Cardiac septum (tissue), 1 donor: ENCODE data around the gene CDCA7. TPM values are rescaled to one million over a fixed set of nuclear protein-coding genes. Genes with fewer than 3 reads are reported as not detected.
"Not testable (repeated sequence)": the region's sequence is repeated elsewhere in the genome, so short reads cannot be mapped to it uniquely, and the experiment has no call there.

Experiments used
- DNase-seq: peaks from one replicate; pipeline ENCODE4 v3.0.0-alpha.2; 2020; ENCODE audit warnings: low spot score
- intact Hi-C: fragments of 100-400 bp; cut with DNase I; formaldehyde crosslinking; loops from one replicate; pipeline ENCODE4 v1.14.0; 2022
- total RNA-seq: library from RNA; stranded (reverse); fragmentation: NEBNext Ultra II Directional; extraction: Animal tissue kit (Norgen Biotek cat#: 25700); gene quantifications from one replicate; pipeline ENCODE4 v1.2.1, GENCODE V29; 2021
- donor health status: DM: no; HTN: no; CAD: no.

The CDCA7 gene
- total RNA-seq, 1 donor from 2014 or later: 1.00 TPM

DNA sequence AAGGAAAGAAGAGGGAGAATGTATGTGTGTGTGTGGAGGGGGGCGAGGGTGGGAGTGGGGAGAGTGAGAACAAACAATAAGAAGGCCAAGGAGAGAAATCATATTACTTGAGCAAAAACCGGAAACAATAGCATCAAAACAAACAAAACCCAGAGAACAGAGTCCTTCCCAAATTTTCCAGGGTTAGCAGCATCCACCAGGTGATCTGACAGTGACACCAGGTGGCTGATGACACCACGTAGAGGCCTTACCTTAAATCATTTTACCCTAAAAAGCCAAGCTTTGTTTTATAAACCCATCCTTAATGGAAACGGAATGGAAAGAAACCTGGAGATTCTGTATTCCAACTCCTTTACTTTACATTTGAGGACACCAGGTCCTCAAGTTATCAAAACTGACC lies 42.9 kb downstream of the CDCA7 start:
- no peak for DNase-seq
- intact Hi-C loops: no loop called here

DNA sequence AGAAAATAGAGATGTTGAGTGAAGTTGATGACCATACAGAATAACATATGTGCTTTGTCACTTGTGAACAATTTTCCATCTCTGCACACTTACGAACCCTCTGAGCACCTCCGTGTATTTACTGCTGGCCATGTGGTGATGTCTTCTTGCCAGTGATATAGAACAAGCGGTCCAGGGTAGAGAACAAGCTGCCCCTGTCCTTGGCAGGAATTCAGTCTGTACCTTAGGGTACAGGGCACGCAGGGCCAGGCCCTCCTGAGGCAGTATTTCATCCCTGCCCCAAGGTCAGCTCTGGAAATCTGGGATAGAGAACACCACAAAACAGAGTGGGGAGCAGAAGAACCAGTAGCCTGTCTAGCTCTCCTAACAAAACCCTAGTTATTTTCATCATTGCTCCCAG lies 44.6 kb downstream of the CDCA7 start:
- DNase-seq: no peak

DNA sequence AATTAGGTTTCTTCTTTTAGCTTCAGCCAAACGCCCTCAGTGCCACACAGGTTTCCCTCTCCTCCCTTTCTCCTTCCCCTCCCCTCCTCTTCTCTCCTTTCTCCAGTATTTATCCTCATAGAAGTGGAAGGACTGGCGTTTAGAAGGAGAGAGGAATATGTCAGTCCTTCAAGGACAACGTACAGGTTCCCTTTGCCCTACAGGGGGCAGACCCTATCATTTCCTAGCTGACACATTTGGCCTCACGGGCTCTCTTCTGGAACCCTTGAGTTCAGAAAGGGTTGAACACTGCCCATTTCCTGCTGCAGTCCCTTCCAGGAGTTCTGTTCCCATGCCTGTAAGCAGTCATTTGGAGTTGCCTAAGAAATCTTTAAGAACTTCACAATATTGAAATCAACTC lies 46.1 kb downstream of the CDCA7 start:
- no peak for DNase-seq
- intact Hi-C loops: loop anchor here (10.0 kb wide), 2 partner anchors 164 to 634 kb away; no protein-coding TSS in a partner anchor

More for the DNA sequence above, 44.6 kb downstream of the CDCA7 start:
- intact Hi-C loops: no loop called here

DNA sequence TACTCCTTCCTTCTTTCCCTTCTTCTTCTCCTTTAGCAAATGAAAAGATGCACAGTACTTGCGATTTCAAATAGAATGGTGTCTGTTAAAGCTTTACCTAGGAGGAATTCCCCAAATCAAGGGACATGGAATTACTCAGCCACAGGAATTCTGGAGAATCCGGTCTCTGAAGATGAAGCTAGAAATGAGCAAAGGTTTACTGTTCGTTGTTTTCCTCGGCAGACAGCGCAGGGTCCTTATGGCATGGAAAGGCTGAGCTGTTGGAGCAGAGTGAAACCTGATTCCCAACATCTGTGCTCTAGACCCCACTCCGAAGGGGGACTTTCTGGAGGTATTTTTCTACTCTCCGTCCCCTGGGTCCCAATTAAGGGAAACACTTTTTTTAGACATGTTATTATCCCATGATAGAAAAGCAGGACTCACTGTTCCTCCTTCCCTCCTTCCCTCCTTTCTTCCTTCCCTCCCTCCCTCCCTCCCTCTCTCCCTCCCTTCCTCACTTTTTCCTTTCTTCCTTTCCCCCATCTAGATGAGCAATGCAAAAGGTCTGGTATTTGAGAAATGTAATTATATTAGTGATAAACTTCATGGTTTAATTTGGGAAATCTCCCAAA lies 47.1 kb downstream of the CDCA7 start:
- intact Hi-C loops: loop anchor here (1.0 to 10.0 kb wide), 3 partner anchors 47 to 633 kb away; no protein-coding TSS in a partner anchor
- DNase-seq: no peak

DNA sequence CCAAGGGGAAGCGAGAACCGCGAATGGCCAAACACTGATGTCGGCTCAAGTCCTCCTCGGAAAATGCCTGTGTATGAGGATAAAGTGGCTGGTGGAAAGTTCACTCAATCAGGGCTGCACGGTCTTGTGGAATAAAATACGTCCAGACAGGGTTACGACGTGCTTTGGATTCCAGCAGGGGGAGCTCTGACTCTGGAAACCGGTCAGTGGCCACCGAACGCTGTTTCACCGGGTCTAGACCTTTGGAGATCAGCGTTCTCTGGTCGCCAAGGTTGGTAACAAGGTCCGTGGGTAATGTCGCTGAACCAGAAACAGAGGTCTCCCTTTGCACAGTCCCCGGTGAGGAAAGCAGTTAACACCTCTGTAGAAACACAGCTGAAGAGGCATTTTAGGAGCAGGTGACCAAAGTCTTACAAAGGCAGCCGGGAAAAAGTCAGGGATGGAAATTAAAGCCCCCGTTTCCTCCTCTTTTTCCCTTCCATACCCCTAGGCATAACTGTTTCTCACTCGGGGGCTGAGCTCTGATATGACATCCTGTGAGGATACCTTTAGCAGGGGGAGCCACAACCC lies 47.8 kb downstream of the CDCA7 start:
- DNase-seq: peak; percentile 85
- intact Hi-C loops: loop anchor here (1.0 to 10.0 kb wide), 3 partner anchors 47 to 632 kb away; no protein-coding TSS in a partner anchor

DNA sequence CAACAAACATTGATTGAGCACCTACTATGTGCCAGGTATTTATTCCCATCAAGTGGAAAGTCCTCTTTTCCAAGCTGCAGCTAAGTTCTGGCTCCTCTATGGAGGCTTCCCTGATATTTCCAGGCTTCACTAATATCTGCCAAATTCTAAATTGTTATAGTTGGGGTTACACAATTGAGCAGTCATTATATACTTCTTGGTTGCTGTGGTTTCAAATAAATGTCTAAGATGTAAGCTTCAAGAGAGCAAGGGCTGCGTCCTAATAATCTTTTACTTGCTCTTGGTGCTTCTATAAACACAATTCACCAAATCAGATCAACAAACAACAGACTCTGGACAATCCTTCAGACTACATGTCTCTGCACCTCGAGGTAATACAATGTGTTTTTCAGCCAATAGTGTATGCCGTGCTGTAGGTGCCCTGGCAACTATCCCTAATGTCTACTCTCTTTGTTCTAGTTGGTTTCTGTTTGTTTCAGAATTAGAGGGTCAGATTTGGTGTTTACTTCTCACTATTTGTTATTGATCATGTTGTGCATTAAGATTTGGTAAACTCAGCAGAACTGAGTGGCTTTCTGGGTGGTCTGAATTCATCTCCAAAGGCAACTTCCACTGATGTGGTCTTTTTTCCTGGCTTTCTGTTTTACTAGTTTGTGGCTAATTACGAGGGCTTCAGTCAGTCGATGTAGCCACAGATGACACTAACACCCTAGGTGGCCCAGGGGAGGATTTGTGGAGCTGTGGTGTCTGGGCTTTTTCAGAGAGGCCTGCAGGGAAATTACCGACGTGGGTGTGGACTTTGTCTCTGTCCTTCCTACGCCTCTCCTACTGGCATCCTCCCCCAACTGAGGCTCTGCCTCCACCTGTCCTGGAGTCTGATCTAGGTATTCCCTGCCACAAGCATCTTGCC lies 50.4 kb downstream of the CDCA7 start:
- no peak for DNase-seq
- intact Hi-C loops: loop anchor here (10.0 kb wide), 2 partner anchors 160 to 630 kb away; no protein-coding TSS in a partner anchor

DNA sequence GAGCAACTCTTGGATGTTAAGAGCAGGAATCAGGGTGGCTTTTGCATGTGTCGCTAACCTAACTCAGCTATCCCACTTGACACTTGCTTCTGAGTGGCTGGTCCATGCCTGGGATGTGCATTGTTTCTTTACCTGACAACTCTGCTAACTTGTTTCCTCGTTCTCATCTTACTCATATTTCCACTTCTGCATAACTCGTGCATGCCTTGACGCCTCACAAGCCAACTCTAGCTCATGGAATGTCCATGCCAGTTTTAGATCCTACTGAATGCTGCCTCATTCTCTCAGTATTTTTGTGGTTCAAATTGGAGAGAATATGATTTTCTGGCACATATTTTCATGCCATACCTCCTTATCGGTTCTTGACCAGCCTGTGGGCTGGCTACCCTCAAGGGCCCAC lies 52.5 kb downstream of the CDCA7 start:
- intact Hi-C loops: loop anchor here (10.0 kb wide), 2 partner anchors 158 to 628 kb away; no protein-coding TSS in a partner anchor
- DNase-seq: no peak

DNA sequence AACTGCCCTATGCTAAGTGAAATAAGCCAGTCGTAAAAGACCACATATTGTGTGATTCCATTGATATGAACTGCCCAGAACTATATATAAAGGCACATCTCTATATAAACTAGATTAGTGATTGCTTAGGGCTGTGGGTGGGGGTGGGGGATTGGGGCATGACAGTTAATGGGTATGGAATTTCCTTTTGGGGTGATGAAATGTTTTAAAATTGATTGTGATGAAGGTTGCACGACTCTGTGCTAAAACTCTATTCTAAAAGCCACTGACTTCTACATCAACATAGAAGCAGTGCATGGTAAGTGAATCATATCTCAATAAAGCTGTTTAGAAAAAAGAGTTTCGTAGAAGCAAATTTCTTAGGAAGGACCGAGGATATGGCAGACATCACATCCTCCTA lies 53.0 kb downstream of the CDCA7 start:
- no peak for DNase-seq
- intact Hi-C loops: loop anchor here (2.0 to 10.0 kb wide), 3 partner anchors 157 to 933 kb away; no protein-coding TSS in a partner anchor

DNA sequence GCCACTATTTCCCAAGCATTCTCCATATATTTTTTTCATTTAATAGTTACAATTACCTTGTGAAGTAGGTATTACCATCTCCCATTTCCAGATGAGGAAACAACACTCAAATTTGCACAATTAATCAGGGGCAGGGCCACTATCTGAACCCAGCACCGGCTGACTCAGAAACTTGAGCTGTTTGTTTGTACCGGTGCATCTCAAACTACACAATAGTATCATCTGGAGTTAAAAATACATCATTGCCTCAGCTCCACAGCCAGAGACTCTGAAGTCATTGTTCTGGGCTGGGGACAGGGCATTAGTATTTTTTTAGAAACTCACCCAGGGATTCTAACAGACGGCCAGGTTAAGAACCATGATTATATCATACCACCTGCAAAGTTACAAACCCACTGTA lies 55.9 kb downstream of the CDCA7 start:
- DNase-seq: no peak
- intact Hi-C loops: no loop called here

DNA sequence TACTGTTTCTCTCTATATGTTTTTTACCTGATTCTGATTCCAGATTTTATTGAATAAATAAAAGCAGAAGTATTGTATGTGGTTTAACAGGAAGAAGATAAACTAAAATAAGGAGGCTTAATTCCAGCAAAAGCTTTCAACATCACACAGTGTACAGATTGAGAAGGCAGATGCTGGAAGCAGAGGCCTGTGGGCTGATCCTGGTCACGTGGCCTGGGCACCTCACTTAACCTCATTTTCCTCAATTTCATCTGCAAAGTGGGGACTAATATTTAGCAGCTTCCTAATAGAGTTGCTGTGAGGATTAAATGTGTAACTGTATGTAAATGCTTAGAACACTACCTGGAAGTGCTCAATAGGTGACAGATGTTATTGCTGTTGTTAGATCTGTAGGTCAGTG lies 58.0 kb downstream of the CDCA7 start:
- DNase-seq: no peak
- intact Hi-C loops: no loop called here

DNA sequence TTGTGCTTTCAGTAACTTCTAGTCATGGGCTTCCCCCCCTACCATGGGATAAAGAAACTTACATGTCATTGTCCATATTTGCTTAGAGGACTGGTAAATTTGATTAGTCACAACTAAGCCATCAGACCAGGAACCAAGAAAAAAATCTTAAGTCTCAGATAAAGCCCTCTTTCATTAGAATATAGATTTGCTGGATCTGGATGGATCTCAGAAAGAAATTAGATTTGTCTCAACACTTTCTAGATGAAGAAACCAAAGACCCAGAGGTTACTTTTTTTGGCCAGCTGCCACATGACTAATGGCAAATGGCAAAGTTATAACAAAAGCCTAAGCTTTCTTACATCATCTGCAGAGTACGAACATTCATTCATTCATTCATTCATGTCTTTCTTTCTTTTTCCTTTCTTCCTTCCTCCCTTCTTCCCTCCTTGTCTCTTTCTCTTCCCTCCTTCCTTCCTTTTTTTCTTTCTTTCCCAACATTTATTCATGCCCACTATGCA lies 60.2 kb downstream of the CDCA7 start:
- DNase-seq: no peak
- intact Hi-C loops: no loop called here

DNA sequence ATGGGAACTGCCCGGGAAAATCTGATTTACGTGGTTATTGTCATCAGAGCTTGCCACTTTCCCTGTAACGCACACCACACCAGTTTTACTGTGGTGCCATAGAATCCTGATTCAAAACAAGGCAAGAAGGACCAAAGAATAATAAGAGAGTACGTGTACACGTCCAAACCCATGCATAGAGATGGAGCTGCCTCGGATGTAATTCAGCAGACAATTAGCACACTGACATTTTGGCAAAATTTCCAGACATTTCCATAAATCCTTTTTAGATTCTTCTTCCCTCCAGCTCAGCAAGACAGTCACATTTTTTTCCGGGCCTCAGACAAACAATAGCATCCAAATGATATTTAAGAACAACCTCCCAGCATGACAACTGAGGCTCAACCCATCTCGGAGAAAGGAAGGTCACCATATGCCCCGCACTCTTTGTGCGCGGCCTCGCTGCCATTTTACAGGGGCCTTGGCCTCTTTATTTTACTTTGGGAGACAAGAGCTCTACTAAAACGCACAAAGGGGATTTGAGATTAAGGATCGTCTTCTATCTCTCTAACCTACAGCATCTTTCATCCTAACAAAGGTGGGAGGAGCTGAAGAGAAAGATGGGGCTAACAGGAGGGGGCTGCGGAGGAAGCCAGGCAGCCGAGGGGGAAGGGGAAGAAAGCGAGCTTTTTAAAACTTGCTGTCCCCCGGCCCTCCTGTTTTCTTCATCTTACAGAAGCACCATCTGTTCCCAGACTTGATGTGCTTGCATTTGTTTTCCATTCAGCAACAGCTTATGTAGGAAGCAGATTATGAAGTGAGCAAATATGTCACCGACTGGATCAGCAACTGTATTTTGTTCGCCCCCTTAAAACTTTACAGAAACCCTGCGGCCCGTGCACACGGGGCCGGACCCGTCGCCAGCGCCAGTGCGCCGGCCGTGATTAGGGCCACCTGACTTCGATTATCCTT lies 61.0 kb downstream of the CDCA7 start:
- intact Hi-C loops: no loop called here
- DNase-seq: no peak

DNA sequence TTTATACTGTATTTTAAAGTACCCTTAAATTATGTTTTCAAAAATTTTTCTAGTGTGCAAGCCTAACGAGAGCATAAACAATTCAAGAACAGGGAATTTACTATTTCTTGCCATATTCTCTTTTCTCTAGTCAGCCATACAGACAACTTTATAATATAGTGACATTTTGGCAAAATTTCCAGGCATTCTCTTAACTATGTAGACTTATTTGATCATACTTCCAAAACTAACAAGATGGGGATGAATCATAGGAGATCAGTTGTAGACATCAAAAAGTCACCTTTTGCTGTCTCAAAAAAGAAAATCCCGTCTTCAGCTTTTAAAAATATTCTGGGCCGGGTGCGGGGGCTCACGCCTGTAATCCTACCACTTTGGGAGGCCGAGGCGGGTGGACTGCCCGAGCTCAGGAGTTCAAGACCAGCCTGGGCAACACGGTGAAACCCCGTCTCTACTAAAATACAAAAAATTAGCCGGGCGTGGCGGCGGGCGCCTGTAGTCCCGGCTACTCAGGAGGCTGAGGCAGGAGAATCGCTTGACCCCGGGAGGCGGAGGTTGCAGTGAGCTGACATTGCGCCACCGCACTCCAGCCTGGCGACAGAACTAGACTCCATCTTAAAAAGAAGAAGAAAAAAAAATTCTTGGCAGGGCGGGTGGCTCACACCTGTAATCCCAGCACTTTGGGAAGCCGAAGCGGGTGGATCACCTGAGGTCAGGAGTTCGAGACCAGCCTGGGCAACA lies 61.9 kb downstream of the CDCA7 start:
- intact Hi-C loops, DNase-seq: not testable (repeated sequence)

DNA sequence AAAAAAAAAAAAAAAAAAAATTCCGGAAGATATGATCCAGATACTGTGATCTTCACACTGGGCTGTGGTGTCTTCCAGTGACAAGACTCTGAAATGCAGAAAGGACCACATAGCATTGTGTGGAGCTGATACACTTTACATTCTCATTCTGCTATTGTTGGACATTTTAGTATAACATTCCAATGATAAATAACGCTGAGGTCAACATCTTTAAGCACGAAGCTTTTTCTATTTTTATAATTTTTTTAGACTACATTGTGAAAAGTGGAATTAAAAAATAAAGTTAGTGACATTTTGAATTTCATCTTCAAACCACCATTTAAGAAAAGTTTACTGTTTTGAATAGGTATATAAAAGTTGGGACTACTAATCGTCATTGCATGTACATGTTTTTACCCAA lies 62.7 kb downstream of the CDCA7 start:
- DNase-seq: no peak
- intact Hi-C loops: no loop called here

DNA sequence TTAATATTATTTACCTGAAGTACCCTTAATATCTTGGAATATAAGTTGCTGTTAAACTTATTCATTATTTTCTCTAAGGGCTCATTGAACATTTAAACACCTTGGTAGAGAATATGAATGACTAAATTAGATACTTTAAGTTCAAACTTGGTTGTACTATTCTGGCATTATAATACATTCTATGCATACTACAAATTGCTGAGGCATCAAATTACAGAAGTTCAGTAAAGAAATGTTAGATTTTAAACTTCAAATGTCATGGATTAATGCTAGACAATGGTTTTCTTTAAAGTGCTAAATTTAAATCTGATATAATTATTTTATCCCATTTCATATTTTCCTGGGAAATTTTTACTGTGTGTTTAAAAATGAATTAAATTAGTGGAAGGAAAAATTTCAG lies 63.1 kb downstream of the CDCA7 start:
- DNase-seq: no peak
- intact Hi-C loops: no loop called here
